ENCODE measurements around the gene SNX20.

- TF ChIP-seq, protein P1, sequence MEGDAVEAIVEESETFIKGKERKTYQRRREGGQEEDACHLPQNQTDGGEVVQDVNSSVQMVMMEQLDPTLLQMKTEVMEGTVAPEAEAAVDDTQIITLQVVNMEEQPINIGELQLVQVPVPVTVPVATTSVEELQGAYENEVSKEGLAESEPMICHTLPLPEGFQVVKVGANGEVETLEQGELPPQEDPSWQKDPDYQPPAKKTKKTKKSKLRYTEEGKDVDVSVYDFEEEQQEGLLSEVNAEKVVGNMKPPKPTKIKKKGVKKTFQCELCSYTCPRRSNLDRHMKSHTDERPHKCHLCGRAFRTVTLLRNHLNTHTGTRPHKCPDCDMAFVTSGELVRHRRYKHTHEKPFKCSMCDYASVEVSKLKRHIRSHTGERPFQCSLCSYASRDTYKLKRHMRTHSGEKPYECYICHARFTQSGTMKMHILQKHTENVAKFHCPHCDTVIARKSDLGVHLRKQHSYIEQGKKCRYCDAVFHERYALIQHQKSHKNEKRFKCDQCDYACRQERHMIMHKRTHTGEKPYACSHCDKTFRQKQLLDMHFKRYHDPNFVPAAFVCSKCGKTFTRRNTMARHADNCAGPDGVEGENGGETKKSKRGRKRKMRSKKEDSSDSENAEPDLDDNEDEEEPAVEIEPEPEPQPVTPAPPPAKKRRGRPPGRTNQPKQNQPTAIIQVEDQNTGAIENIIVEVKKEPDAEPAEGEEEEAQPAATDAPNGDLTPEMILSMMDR (IDR thresholded peaks at IDR 0.05): no peak
- no peak for TF ChIP-seq POLR2A (IDR thresholded peaks at IDR 0.05)
These were observed 5.2 kb downstream of the SNX20 start for GRCh38 chr16:50675686-50676610.
